Spleen (tissue), 7 donors: ENCODE data around the gene FCHO1.

Source experiments
- POLR2AphosphoS5 ChIP-seq, 3 donors: sonication (generic); formaldehyde crosslinking; IDR thresholded peaks; one replicate each; pipeline ENCODE4 v1.5.1; 2017; ENCODE audit warnings: antibody characterized with exemption in 3 of 3
- TF ChIP-seq, protein P1 (sequence below), 11 experiments: fragments of 200-600 bp in 7 of 11; fragments of 450-650 bp in 4 of 11; sonication (generic) in 4 of 11; IDR thresholded peaks in 8 of 11; conservative IDR thresholded peaks in 3 of 11; 1 replicate in 7 of 11; 2 replicates in 4 of 11; pipeline versions ENCODE4 v1.4.0 to v1.8.0; 2016 to 2021; ENCODE audit warnings: antibody characterized with exemption in 11 of 11, inconsistent platforms in 4 of 11, mild to moderate bottlenecking in 1 of 11
- donor health status: DM: no; HTN: no; CAD: no; lungs with moderate emphysema.
- donor health status: DM: no; HTN: no; CAD: no.
- donor health status: DM: no; HTN: no; CAD: no.

GRCh38 chr19:17788632-17789031 is 37.4 kb downstream of the FCHO1 start:
- TF ChIP-seq, protein P1, sequence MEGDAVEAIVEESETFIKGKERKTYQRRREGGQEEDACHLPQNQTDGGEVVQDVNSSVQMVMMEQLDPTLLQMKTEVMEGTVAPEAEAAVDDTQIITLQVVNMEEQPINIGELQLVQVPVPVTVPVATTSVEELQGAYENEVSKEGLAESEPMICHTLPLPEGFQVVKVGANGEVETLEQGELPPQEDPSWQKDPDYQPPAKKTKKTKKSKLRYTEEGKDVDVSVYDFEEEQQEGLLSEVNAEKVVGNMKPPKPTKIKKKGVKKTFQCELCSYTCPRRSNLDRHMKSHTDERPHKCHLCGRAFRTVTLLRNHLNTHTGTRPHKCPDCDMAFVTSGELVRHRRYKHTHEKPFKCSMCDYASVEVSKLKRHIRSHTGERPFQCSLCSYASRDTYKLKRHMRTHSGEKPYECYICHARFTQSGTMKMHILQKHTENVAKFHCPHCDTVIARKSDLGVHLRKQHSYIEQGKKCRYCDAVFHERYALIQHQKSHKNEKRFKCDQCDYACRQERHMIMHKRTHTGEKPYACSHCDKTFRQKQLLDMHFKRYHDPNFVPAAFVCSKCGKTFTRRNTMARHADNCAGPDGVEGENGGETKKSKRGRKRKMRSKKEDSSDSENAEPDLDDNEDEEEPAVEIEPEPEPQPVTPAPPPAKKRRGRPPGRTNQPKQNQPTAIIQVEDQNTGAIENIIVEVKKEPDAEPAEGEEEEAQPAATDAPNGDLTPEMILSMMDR (IDR thresholded peaks at IDR 0.05 in 8 of 11, conservative IDR thresholded peaks at IDR 0.05 in 3 of 11) = no peak
- TF ChIP-seq POLR2AphosphoS5 (IDR thresholded peaks at IDR 0.05) = no peak
